Gastroesophageal sphincter (tissue), 4 donors: ENCODE measurements around the gene AFM. TPM values are rescaled to one million over a fixed set of nuclear protein-coding genes. Genes with fewer than 3 reads are reported as not detected.

Experiments
- ATAC-seq: fragments of 150-250 bp; one replicate; pipeline ENCODE4 v1.9.1; 2016; ENCODE audit warnings: mild to moderate bottlenecking, moderate library complexity
- H3K27ac ChIP-seq, 4 donors: fragments of 200-600 bp; sonication (generic) in 3 of 4; 1 replicate in 3 of 4; 2 replicates in 1 of 4; pipeline ENCODE4 v1.5.1; 2016 to 2019
- H3K27me3 ChIP-seq: fragments of 200-600 bp; sonication (generic); one replicate; pipeline ENCODE4 v1.5.1; 2019
- H3K36me3 ChIP-seq, 2 donors: fragments of 200-600 bp; sonication (generic); one replicate each; pipeline ENCODE4 v1.5.1; 2019; ENCODE audit warnings: control low read depth in 1 of 2
- H3K4me1 ChIP-seq, 3 donors: fragments of 200-600 bp; sonication (generic); 1 replicate in 2 of 3; 2 replicates in 1 of 3; pipeline ENCODE4 v1.5.1; 2016 to 2019; ENCODE audit warnings: control low read depth in 2 of 3
- H3K4me3 ChIP-seq, 2 donors: fragments of 200-600 bp; sonication (generic); one replicate each; pipeline ENCODE4 v1.5.1; 2019; ENCODE audit warnings: mild to moderate bottlenecking in 1 of 2, moderate library complexity in 1 of 2
- H3K9me3 ChIP-seq, 3 donors: fragments of 200-600 bp; sonication (generic); one replicate each; pipeline ENCODE4 v1.5.1; 2017 to 2019; ENCODE audit warnings: control low read depth in 2 of 3
- CTCF ChIP-seq, 4 experiments: fragments of 200-600 bp in 2 of 4; fragments of 450-650 bp in 2 of 4; sonication (generic) in 1 of 4; IDR thresholded peaks; one replicate each; pipeline ENCODE4 v1.5.1; 2017 to 2019; ENCODE audit warnings: antibody characterized with exemption in 4 of 4, mild to moderate bottlenecking in 2 of 4, moderate library complexity in 2 of 4
- EP300 ChIP-seq: sonication (generic); formaldehyde crosslinking; IDR thresholded peaks from one replicate; pipeline ENCODE4 v1.6.1; 2017; ENCODE audit warnings: antibody characterized with exemption, mild to moderate bottlenecking
- POLR2A ChIP-seq, 2 donors: fragments of 450-650 bp; IDR thresholded peaks; one replicate each; pipeline ENCODE4 v1.6.1; 2017; ENCODE audit warnings: antibody characterized with exemption in 2 of 2, mild to moderate bottlenecking in 2 of 2, moderate library complexity in 1 of 2
- POLR2AphosphoS5 ChIP-seq: sonication (generic); formaldehyde crosslinking; IDR thresholded peaks from one replicate; pipeline ENCODE4 v1.6.1; 2017; ENCODE audit warnings: antibody characterized with exemption
- WGBS, 2 donors: methylation state at CpG; one replicate each; pipeline ENCODE4 v1.1.5; 2018; ENCODE audit warnings: low coverage in 1 of 2; 5-methylcytosine and 5-hydroxymethylcytosine counted together
- total RNA-seq, 4 donors: library from RNA; depleted of rRNA; stranded (reverse); fragments of >200 nt; gene quantifications; one replicate each; pipeline ENCODE4 v1.1.0, GENCODE V29; 2016

The AFM gene
- total RNA-seq, 4 donors from 2014 or later = not detected

DNA sequence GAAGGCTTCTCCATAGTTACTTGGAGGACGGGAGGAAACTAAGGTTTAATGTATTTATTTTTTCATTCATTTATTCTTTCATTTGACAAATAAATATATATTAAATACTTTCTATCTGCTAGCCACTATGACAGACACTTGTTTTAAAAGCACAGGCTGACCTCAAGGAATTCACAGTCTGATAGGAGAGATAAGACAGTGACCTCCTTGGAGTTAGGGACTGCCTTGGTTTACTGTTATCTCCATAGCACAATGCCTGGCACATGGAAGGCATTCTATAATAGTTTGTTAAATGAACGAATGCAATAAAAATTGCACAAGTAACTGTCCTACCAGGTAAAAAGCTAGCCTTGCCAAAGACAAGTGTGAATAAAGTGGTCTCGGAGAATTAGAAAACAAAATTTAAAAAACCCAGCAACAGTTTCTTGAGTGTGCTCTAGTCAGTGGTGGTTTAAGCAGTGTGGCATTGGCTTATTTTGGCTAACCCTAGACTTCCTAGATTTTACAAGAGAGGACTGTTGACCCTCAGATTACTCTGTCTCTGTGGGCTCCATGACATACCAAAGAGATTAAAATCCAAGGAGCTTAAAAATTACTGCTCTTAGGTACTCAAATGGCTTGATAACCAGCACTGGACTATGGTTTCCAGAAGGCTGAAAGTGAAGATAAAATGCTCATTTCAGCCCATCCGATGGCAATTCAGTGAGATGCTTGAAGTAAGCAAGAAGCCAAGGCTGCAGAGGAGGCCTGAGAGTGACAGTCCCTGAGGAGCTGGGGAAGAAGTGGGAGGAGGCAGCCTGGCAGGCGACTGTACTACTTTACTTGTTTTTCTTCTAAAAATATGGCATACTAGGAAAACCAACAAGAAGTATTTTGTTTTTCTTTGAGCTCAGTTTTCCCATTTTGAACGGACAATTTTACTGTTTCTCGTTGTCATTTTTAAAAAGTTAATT is 35.9 kb upstream of the AFM start:
- ATAC-seq = no peak
- TF ChIP-seq POLR2A (IDR thresholded peaks at IDR 0.05) = no peak
- no peak for TF ChIP-seq POLR2AphosphoS5
- TF ChIP-seq EP300 = no peak
- TF ChIP-seq CTCF (IDR thresholded peaks at IDR 0.05) = no peak
- H3K4me1 ChIP-seq = no peaks in the 10 kb centered on the region
- no peak overlapping the region for H3K4me3 ChIP-seq
- no peaks in the 10 kb centered on the region for H3K9me3 ChIP-seq
- no peaks in the 10 kb centered on the region for H3K27me3 ChIP-seq
- H3K36me3 ChIP-seq = no peaks in the 10 kb centered on the region
- WGBS, 2 donors = 76 to 84% methylated on average over 6 to 7 of the region's 7 CpGs
- H3K27ac ChIP-seq = no peak overlapping the region

DNA sequence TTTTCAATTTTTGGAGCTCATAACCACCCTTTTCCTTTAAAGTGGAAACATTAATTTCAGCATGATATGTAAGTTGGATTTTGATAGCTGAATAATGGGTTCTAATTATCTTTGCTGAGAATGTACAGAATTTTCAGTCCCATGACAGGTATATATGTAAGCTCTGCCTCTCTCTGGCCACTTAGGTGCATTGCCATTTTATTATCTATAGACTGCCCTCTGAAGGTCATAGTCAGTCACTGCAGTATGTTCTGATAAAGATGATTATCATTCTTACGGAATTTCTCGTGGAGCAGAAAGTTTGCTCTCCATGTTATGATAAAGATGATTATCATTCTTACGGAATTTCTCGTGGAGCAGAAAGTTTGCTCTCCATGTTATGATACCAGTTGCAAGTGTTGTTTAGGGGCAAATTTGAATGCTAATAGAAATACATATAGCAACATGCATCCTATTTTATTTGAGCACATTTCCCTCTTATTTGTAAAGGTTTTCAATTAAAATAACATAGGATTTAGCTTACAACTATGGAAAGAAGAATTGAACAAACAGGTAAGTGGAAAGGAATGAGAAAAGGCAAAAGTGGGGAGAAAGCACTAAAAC is 35.1 kb upstream of the AFM start:
- Histone ChIP-seq H3K36me3 (no peaks in the 10 kb centered on the region), H3K9me3 (no peaks in the 10 kb centered on the region), H3K4me1 (no peaks in the 10 kb centered on the region), H3K27me3 (no peaks in the 10 kb centered on the region), H3K4me3 (no peak overlapping the region), H3K27ac (no peak overlapping the region)
- TF ChIP-seq EP300 (no peak), POLR2A (IDR thresholded peaks at IDR 0.05) (no peak), CTCF (IDR thresholded peaks at IDR 0.05) (peak in 2 of 4 experiments; percentile 12 to 45), POLR2AphosphoS5 (no peak)
- no peak for ATAC-seq
- WGBS, 2 donors = 38% methylated on average over 3 of the region's 4 CpGs; no CpG with 5 or more reads in 1 of the 2 donors

- Histone ChIP-seq H3K36me3 (no peaks in the 10 kb centered on the region), H3K9me3 (no peaks in the 10 kb centered on the region), H3K4me3 (no peak overlapping the region), H3K4me1 (no peaks in the 10 kb centered on the region), H3K27me3 (no peaks in the 10 kb centered on the region), H3K27ac (no peak overlapping the region)
- no peak for ATAC-seq
- WGBS, 2 donors = 78 to 79% methylated on average over 4 of the region's 4 CpGs
- TF ChIP-seq EP300 = no peak
- TF ChIP-seq POLR2A (IDR thresholded peaks at IDR 0.05) = no peak
- TF ChIP-seq POLR2AphosphoS5 = no peak
- TF ChIP-seq CTCF (IDR thresholded peaks at IDR 0.05) = no peak
Observed at GRCh38 chr4:73447671-73448070, 33.9 kb upstream of the AFM start.

- 64 to 96% methylated on average over 3 to 4 of the region's 4 CpGs for WGBS, 2 donors
Observed at GRCh38 chr4:73448448-73449203, 32.9 kb upstream of the AFM start.

More at GRCh38 chr4:73448448-73449203, 32.9 kb upstream of the AFM start:
- Histone ChIP-seq H3K36me3 (no peaks in the 10 kb centered on the region), H3K9me3 (no peaks in the 10 kb centered on the region), H3K4me1 (no peaks in the 10 kb centered on the region), H3K27me3 (no peaks in the 10 kb centered on the region), H3K27ac (no peak overlapping the region), H3K4me3 (no peak overlapping the region)
- TF ChIP-seq POLR2AphosphoS5 (no peak), POLR2A (IDR thresholded peaks at IDR 0.05) (no peak), EP300 (no peak), CTCF (IDR thresholded peaks at IDR 0.05) (no peak)
- ATAC-seq = no peak
